H1 (cell line): ENCODE data around the gene ALDH1B1. TPM values are rescaled to one million over a fixed set of nuclear protein-coding genes. Genes with fewer than 3 reads are reported as not detected.
A peak's percentile ranks its signal among the peaks of the same experiment; 100 is the strongest.

Experiments
- CTCF ChIA-PET: fragments of 300-600 bp; sonication (Branson Sonifier 250); formaldehyde crosslinking; loops from one replicate; lab custom pipeline; 2021; ENCODE audit not compliant: partially characterized antibody; lab: Charles Lee
- POLR2A ChIA-PET: fragments of 300-600 bp; sonication (Branson Sonifier 250); formaldehyde crosslinking; loops from one replicate; lab custom pipeline; 2021; ENCODE audit warnings: inconsistent platforms; ENCODE audit not compliant: partially characterized antibody; lab: Charles Lee
- DNase-seq, 2 experiments: peaks; one replicate each; pipeline versions ENCODE4 v3.0.0 to v3.0.0-alpha.2; 2010 to 2022; ENCODE audit warnings: low spot score in 2 of 2, low read depth in 1 of 2, mixed read lengths in 1 of 2
- FAIRE-seq: peaks from 2 replicates; lab custom pipeline; 2011; peaks lifted over from hg19 to GRCh38; lab: Jason Lieb, UNC
- H2AFZ ChIP-seq: 2 replicates; pipeline ENCODE4 v1.8.1; 2012; ENCODE audit warnings: low read length, inconsistent platforms
- H2AK5ac ChIP-seq: 2 replicates; pipeline ENCODE4 v1.6.1; 2013; ENCODE audit warnings: low read depth, low read length
- H2BK120ac ChIP-seq: replicated peaks from 2 replicates; pipeline ENCODE3; 2013; ENCODE audit warnings: low read depth, low read length, inconsistent platforms
- H2BK12ac ChIP-seq: 2 replicates; pipeline ENCODE4 v1.6.1; 2013; ENCODE audit warnings: low read depth, low read length
- H2BK15ac ChIP-seq: 2 replicates; pipeline ENCODE4 v1.6.1; 2013; ENCODE audit warnings: low read length
- H2BK20ac ChIP-seq: 2 replicates; pipeline ENCODE4 v1.6.1; 2013; ENCODE audit warnings: low read length
- H2BK5ac ChIP-seq: 2 replicates; pipeline ENCODE4 v1.6.1; 2013; ENCODE audit warnings: low read depth, low read length
- H3K14ac ChIP-seq: 2 replicates; pipeline ENCODE4 v1.6.1; 2013; ENCODE audit warnings: inconsistent platforms; ENCODE audit not compliant: insufficient read length
- H3K18ac ChIP-seq: 2 replicates; pipeline ENCODE4 v1.6.1; 2013; ENCODE audit warnings: low read length; ENCODE audit errors: extremely low read depth
- H3K23ac ChIP-seq: 2 replicates; pipeline ENCODE4 v1.6.1; 2013; ENCODE audit warnings: inconsistent platforms; ENCODE audit not compliant: insufficient read length
- H3K23me2 ChIP-seq: 2 replicates; pipeline ENCODE4 v1.6.1; 2013; ENCODE audit warnings: low read depth, low read length
- H3K27ac ChIP-seq: 2 replicates; pipeline ENCODE4 v1.6.1; 2011; ENCODE audit warnings: low read depth, low read length, inconsistent platforms
- H3K27me3 ChIP-seq, 4 experiments: replicated peaks in 1 of 4; 1 replicate in 1 of 4; 2 replicates in 3 of 4; pipeline versions ENCODE4 v1.6.1 to v1.8.1; 2011 to 2013; ENCODE audit warnings: low read length in 3 of 4, mild to moderate bottlenecking in 3 of 4, inconsistent platforms in 2 of 4, mixed read lengths in 2 of 4, moderate library complexity in 1 of 4; ENCODE audit not compliant: control insufficient read depth in 3 of 4, insufficient read depth in 3 of 4; ENCODE audit errors: extremely low read depth in 1 of 4
- H3K36me3 ChIP-seq, 4 experiments: 2 replicates each; pipeline versions ENCODE4 v1.6.1 to v1.8.1; 2011 to 2013; ENCODE audit warnings: mild to moderate bottlenecking in 4 of 4, low read length in 3 of 4, moderate library complexity in 2 of 4, control low read depth in 1 of 4, inconsistent platforms in 1 of 4; ENCODE audit not compliant: insufficient read depth in 4 of 4, control insufficient read depth in 2 of 4
- H3K4ac ChIP-seq: replicated peaks from 2 replicates; pipeline ENCODE3; 2013; ENCODE audit warnings: low read length, low read depth, mixed read lengths, inconsistent platforms; ENCODE audit not compliant: insufficient read length
- H3K4me1 ChIP-seq, 4 experiments: replicated peaks in 1 of 4; 1 replicate in 1 of 4; 2 replicates in 3 of 4; pipeline versions ENCODE4 v1.6.1 to v1.8.1; 2011 to 2013; ENCODE audit warnings: low read length in 3 of 4, inconsistent platforms in 2 of 4, mixed read lengths in 1 of 4; ENCODE audit not compliant: insufficient read depth in 4 of 4, control insufficient read depth in 3 of 4
- H3K4me2 ChIP-seq, 2 experiments: 2 replicates each; pipeline versions ENCODE4 v1.6.1 to v1.8.1; 2011 to 2013; ENCODE audit warnings: low read depth in 2 of 2, low read length in 2 of 2, control low read depth in 1 of 2, inconsistent platforms in 1 of 2, mild to moderate bottlenecking in 1 of 2; ENCODE audit not compliant: insufficient read depth in 1 of 2
- H3K4me3 ChIP-seq, 4 experiments: fragments of 200-600, 300-600 bp in 1 of 4; sonication (generic), shearing (Covaris generic), sonication (Bioruptor Twin) in 1 of 4; 2 replicates each; pipeline versions ENCODE4 v1.5.1 to v1.8.1; 2011 to 2016; ENCODE audit warnings: low read length in 4 of 4, low read depth in 3 of 4, control low read depth in 2 of 4, inconsistent platforms in 2 of 4, mild to moderate bottlenecking in 2 of 4, mixed read lengths in 1 of 4, moderate library complexity in 1 of 4; ENCODE audit not compliant: insufficient read depth in 2 of 4; ENCODE audit errors: extremely low read depth in 1 of 4
- H3K56ac ChIP-seq: replicated peaks from 2 replicates; pipeline ENCODE3; 2013; ENCODE audit warnings: low read depth, mild to moderate bottlenecking, mixed read lengths, low read length, inconsistent platforms; ENCODE audit not compliant: insufficient read length
- H3K79me1 ChIP-seq: 2 replicates; pipeline ENCODE4 v1.6.1; 2013; ENCODE audit warnings: low read depth, low read length, control low read depth
- H3K79me2 ChIP-seq, 2 experiments: 2 replicates each; pipeline versions ENCODE4 v1.6.1 to v1.8.1; 2012 to 2013; ENCODE audit warnings: low read length in 2 of 2, mild to moderate bottlenecking in 2 of 2, inconsistent platforms in 1 of 2; ENCODE audit not compliant: insufficient read depth in 2 of 2, control insufficient read depth in 1 of 2
- H3K9ac ChIP-seq, 4 experiments: replicated peaks in 1 of 4; 1 replicate in 1 of 4; 2 replicates in 3 of 4; pipeline versions ENCODE4 v1.6.1 to v1.8.1; 2011 to 2013; ENCODE audit warnings: low read depth in 3 of 4, low read length in 3 of 4, control low read depth in 2 of 4, mild to moderate bottlenecking in 2 of 4, moderate library complexity in 2 of 4, inconsistent platforms in 1 of 4; ENCODE audit errors: extremely low read depth in 1 of 4
- H3K9me3 ChIP-seq, 2 experiments: 2 replicates each; pipeline versions ENCODE4 v1.6.1 to v1.8.1; 2012 to 2013; ENCODE audit warnings: mild to moderate bottlenecking in 2 of 2, moderate library complexity in 2 of 2, control low read depth in 1 of 2, inconsistent platforms in 1 of 2, low read depth in 1 of 2, low read length in 1 of 2, mixed read lengths in 1 of 2; ENCODE audit not compliant: insufficient read depth in 2 of 2
- H4K20me1 ChIP-seq, 2 experiments: replicated peaks in 1 of 2; 2 replicates each; pipeline versions ENCODE3 to v1.8.1; 2011 to 2013; ENCODE audit warnings: inconsistent platforms in 2 of 2, low read length in 2 of 2, mild to moderate bottlenecking in 1 of 2; ENCODE audit not compliant: insufficient read depth in 2 of 2, control insufficient read depth in 1 of 2
- H4K5ac ChIP-seq: 2 replicates; pipeline ENCODE4 v1.6.1; 2013; ENCODE audit warnings: low read length, low read depth, mixed read lengths, inconsistent platforms; ENCODE audit not compliant: insufficient read length
- H4K8ac ChIP-seq: 2 replicates; pipeline ENCODE4 v1.8.0; 2013; ENCODE audit warnings: mild to moderate bottlenecking, moderate library complexity, low read length, inconsistent platforms; ENCODE audit not compliant: insufficient read depth; ENCODE audit errors: extremely low read depth
- H4K91ac ChIP-seq: replicated peaks from 2 replicates; pipeline ENCODE3; 2013; ENCODE audit warnings: low read length, mixed read lengths, inconsistent platforms; ENCODE audit not compliant: insufficient read length
- CTCF ChIP-seq, 3 experiments: IDR thresholded peaks; 1 replicate in 2 of 3; 2 replicates in 1 of 3; pipeline versions ENCODE4 v1.5.1 to v1.6.1; 2011; ENCODE audit warnings: low read length in 3 of 3, mild to moderate bottlenecking in 3 of 3, inconsistent platforms in 2 of 3, low read depth in 1 of 3, moderate library complexity in 1 of 3; ENCODE audit not compliant: insufficient read depth in 1 of 3; ENCODE audit errors: control extremely low read depth in 1 of 3
- FOSL1 ChIP-seq: IDR thresholded peaks from 2 replicates; pipeline ENCODE4 v1.6.1; 2011; ENCODE audit warnings: mild to moderate bottlenecking, low read depth, low read length, moderate library complexity; ENCODE audit not compliant: insufficient read depth
- JUN ChIP-seq: IDR thresholded peaks from 2 replicates; pipeline ENCODE4 v1.6.1; 2011; ENCODE audit warnings: low read depth, mild to moderate bottlenecking, improper control_type of control experiment, low read length
- POLR2A ChIP-seq, 2 experiments: IDR thresholded peaks; 1 replicate in 1 of 2; 2 replicates in 1 of 2; pipeline ENCODE4 v1.6.1; 2011; ENCODE audit warnings: low read depth in 2 of 2, low read length in 2 of 2, mild to moderate bottlenecking in 2 of 2; ENCODE audit errors: control extremely low read depth in 1 of 2
- RAD21 ChIP-seq, 2 experiments: IDR thresholded peaks in 1 of 2; conservative IDR thresholded peaks in 1 of 2; 2 replicates each; pipeline ENCODE4 v1.6.1; 2011; ENCODE audit warnings: low read depth in 2 of 2, low read length in 2 of 2, improper control_type of control experiment in 1 of 2, inconsistent platforms in 1 of 2, mild to moderate bottlenecking in 1 of 2, moderate library complexity in 1 of 2
- SIX5 ChIP-seq: IDR thresholded peaks from 2 replicates; pipeline ENCODE4 v1.6.1; 2011; ENCODE audit warnings: mild to moderate bottlenecking, low read depth, low read length
- WGBS, 2 experiments: shearing (Covaris generic) in 1 of 2; methylation state at CpG; one replicate each; pipeline versions ENCODE4 v1.1.6 to v1.1.7; 2013 to 2015; ENCODE audit warnings: low lambda C conversion rate in 2 of 2, mixed read lengths in 2 of 2, inconsistent platforms in 1 of 2, low coverage in 1 of 2, missing lambda C conversion rate in 1 of 2; ENCODE audit not compliant: insufficient replicate concordance in 2 of 2, insufficient coverage in 1 of 2, insufficient read length in 1 of 2; ENCODE audit errors: extremely low coverage in 1 of 2, missing lambda C conversion rate in 1 of 2; 5-methylcytosine and 5-hydroxymethylcytosine counted together
- polyA plus RNA-seq, 7 experiments: library from polyadenylated mRNA; depleted of rRNA in 3 of 7; stranded (reverse) in 5 of 7; unstranded in 2 of 7; fragments of >200 nt in 5 of 7; fragments of 200-250 nt in 2 of 7; gene quantifications; 1 replicate in 5 of 7; 2 replicates in 1 of 7; 4 replicates in 1 of 7; pipeline versions ENCODE4 v1.2.1 to v1.2.3, GENCODE V29; 2011 to 2013; ENCODE audit warnings: missing spikeins in 2 of 7, mixed read lengths in 2 of 7
- total RNA-seq: library from RNA; stranded (reverse); fragmentation: NEBNext Ultra II Directional; extraction: Animal tissue kit (Norgen Biotek cat#: 25700); gene quantifications from 2 replicates; pipeline ENCODE4 v1.2.1, GENCODE V29; 2021

ALDH1B1 gene
- total and polyA plus RNA-seq, 2 of the 8 experiments (the other 6 are each of a cell fraction or from before 2014, with no cell fraction given): 41.6 to 78.7 TPM

- no peak overlapping the region for H3K23ac ChIP-seq
- TF ChIP-seq FOSL1: no peak
- no peak for TF ChIP-seq JUN
- no peak for TF ChIP-seq POLR2A (IDR thresholded peaks at IDR 0.05; ENCODE audit: control extremely low read depth in 1 of 2, low read depth in 2 of 2, low read length in 2 of 2)
- TF ChIP-seq RAD21 (IDR thresholded peaks at IDR 0.05 in 1 of 2, conservative IDR thresholded peaks at IDR 0.05 in 1 of 2; ENCODE audit: low read depth in 2 of 2, low read length in 2 of 2): peak; percentile 87 to 89
- peak; percentile 7 to 62 (median 60) for TF ChIP-seq CTCF (IDR thresholded peaks at IDR 0.05; ENCODE audit: control extremely low read depth in 1 of 3, insufficient read depth in 1 of 3, low read depth in 1 of 3, low read length in 3 of 3)
- TF ChIP-seq SIX5: no peak
- DNase-seq: no peak
- no peak overlapping the region for H2BK5ac ChIP-seq
- H2BK15ac ChIP-seq: no peak overlapping the region
- no peaks in the 10 kb centered on the region for H3K9me3 ChIP-seq
- no peaks in the 10 kb centered on the region for H3K36me3 ChIP-seq
- ChIA-PET POLR2A (interaction anchor here (0.9 kb wide), 1 partner anchor 295 kb away, joined by 3 read pairs; no protein-coding TSS in a partner anchor), CTCF (interaction anchor here (0.6 to 4.1 kb wide), 14 partner anchors 8 to 425 kb away, joined by 3 to 25 read pairs (median 4); no protein-coding TSS in a partner anchor)
- H2BK20ac ChIP-seq: no peak overlapping the region
- no peak overlapping the region for H2BK12ac ChIP-seq
- H3K4me2 ChIP-seq: no peak overlapping the region
- WGBS, 2 experiments: 81% methylated on average over 21 of the region's 21 CpGs; no CpG with 5 or more reads in 1 of the 2 experiments
- no peak overlapping the region for H2AFZ ChIP-seq
- no peak overlapping the region for H4K8ac ChIP-seq
- H3K27ac ChIP-seq: no peak overlapping the region
- H2BK120ac ChIP-seq: no peak overlapping the region
- H3K23me2 ChIP-seq: no peaks in the 10 kb centered on the region
- no peak overlapping the region for H3K4me3 ChIP-seq
- no peak overlapping the region for H3K14ac ChIP-seq
- H3K4ac ChIP-seq: no peak overlapping the region
- no peak overlapping the region for H4K91ac ChIP-seq
- H3K9ac ChIP-seq: no peak overlapping the region
- no peak overlapping the region for H3K18ac ChIP-seq
- FAIRE-seq: peak; percentile 32
- no peak overlapping the region for H4K5ac ChIP-seq
- no peaks in the 10 kb centered on the region for H4K20me1 ChIP-seq
- H3K4me1 ChIP-seq: peaks cover 0 to 4% (median 0%) of the 10 kb centered on the region in 4 experiments; a peak in 1 of 7 replicates
- no peak overlapping the region for H2AK5ac ChIP-seq
- no peaks in the 10 kb centered on the region for H3K27me3 ChIP-seq
- H3K79me1 ChIP-seq: no peaks in the 10 kb centered on the region
- no peaks in the 10 kb centered on the region for H3K79me2 ChIP-seq
- H3K56ac ChIP-seq: no peak overlapping the region
Measured at GRCh38 chr9:38362852-38363588, 29.5 kb upstream of the ALDH1B1 start.
